H9 (cell line): Measurements from ENCODE around the gene ZNRF4. TPM values are rescaled to one million over a fixed set of nuclear protein-coding genes. Genes with fewer than 3 reads are reported as not detected.

ENCODE experiments used
- DNase-seq: peaks from one replicate; pipeline ENCODE4 v3.0.0-alpha.2; 2017
- H2AFZ ChIP-seq: one replicate; pipeline ENCODE4 v1.6.1; 2013; ENCODE audit warnings: mild to moderate bottlenecking, low read length, control low read depth, moderate library complexity
- H2AK5ac ChIP-seq: 2 replicates; pipeline ENCODE4 v1.6.1; 2013; ENCODE audit warnings: low read length, control low read depth, mixed read lengths; ENCODE audit not compliant: insufficient read length
- H2BK120ac ChIP-seq: one replicate; pipeline ENCODE4 v1.6.1; 2013; ENCODE audit warnings: low read depth, mild to moderate bottlenecking, low read length, control low read depth, inconsistent platforms; ENCODE audit not compliant: poor library complexity, severe bottlenecking
- H2BK12ac ChIP-seq: 2 replicates; pipeline ENCODE4 v1.6.1; 2013; ENCODE audit warnings: low read length, control low read depth, mixed read lengths, low read depth; ENCODE audit not compliant: insufficient read length
- H2BK15ac ChIP-seq: 2 replicates; pipeline ENCODE4 v1.6.1; 2013; ENCODE audit warnings: low read depth, low read length, control low read depth
- H2BK20ac ChIP-seq: one replicate; pipeline ENCODE4 v1.6.1; 2013; ENCODE audit warnings: low read depth, mild to moderate bottlenecking, low read length, control low read depth, inconsistent platforms; ENCODE audit not compliant: poor library complexity, severe bottlenecking
- H2BK5ac ChIP-seq: 2 replicates; pipeline ENCODE4 v1.6.1; 2013; ENCODE audit warnings: low read length, control low read depth, mixed read lengths; ENCODE audit not compliant: insufficient read length
- H3K14ac ChIP-seq: 2 replicates; pipeline ENCODE4 v1.6.1; 2013; ENCODE audit warnings: low read length, control low read depth; ENCODE audit not compliant: insufficient read depth
- H3K18ac ChIP-seq: 2 replicates; pipeline ENCODE4 v1.6.1; 2013; ENCODE audit warnings: low read depth, mild to moderate bottlenecking, mixed read lengths, low read length, control low read depth; ENCODE audit not compliant: insufficient read length
- H3K23ac ChIP-seq: 2 replicates; pipeline ENCODE4 v1.6.1; 2013; ENCODE audit warnings: low read length, control low read depth, mixed read lengths, low read depth; ENCODE audit not compliant: insufficient read length
- H3K23me2 ChIP-seq: 2 replicates; pipeline ENCODE4 v1.6.1; 2013; ENCODE audit warnings: low read depth, mild to moderate bottlenecking, mixed read lengths, low read length, control low read depth; ENCODE audit not compliant: insufficient read length, poor library complexity, severe bottlenecking
- H3K27ac ChIP-seq: 2 replicates; pipeline ENCODE4 v1.5.1; 2013; ENCODE audit warnings: low read length, control low read depth, mixed read lengths, low read depth; ENCODE audit not compliant: insufficient read length
- H3K27me3 ChIP-seq: 2 replicates; pipeline ENCODE4 v1.6.1; 2013; ENCODE audit warnings: low read length, control low read depth, inconsistent platforms; ENCODE audit not compliant: insufficient read depth
- H3K4ac ChIP-seq: 2 replicates; pipeline ENCODE4 v1.6.1; 2013; ENCODE audit warnings: low read depth, mild to moderate bottlenecking, control low read depth, inconsistent platforms, low read length, moderate library complexity
- H3K4me1 ChIP-seq: 2 replicates; pipeline ENCODE4 v1.6.1; 2013; ENCODE audit warnings: low read length, control low read depth, inconsistent platforms; ENCODE audit not compliant: insufficient read depth
- H3K4me2 ChIP-seq: 2 replicates; pipeline ENCODE4 v1.6.1; 2013; ENCODE audit warnings: low read length, control low read depth, mixed read lengths; ENCODE audit not compliant: insufficient read length, insufficient read depth
- H3K56ac ChIP-seq: 2 replicates; pipeline ENCODE4 v1.6.1; 2013; ENCODE audit warnings: low read depth, mild to moderate bottlenecking, mixed read lengths, low read length, control low read depth; ENCODE audit not compliant: insufficient read length
- H3K79me1 ChIP-seq: 2 replicates; pipeline ENCODE4 v1.6.1; 2013; ENCODE audit warnings: low read depth, mild to moderate bottlenecking, moderate library complexity, low read length, control low read depth, inconsistent platforms; ENCODE audit not compliant: insufficient read depth, poor library complexity, severe bottlenecking
- H3K79me2 ChIP-seq: 2 replicates; pipeline ENCODE4 v1.6.1; 2013; ENCODE audit warnings: low read length, control low read depth, inconsistent platforms; ENCODE audit not compliant: insufficient read depth
- H3K9ac ChIP-seq: 2 replicates; pipeline ENCODE4 v1.6.1; 2013; ENCODE audit warnings: low read length, control low read depth, mixed read lengths; ENCODE audit not compliant: insufficient read length; ENCODE audit errors: extremely low read depth
- H3K9me3 ChIP-seq: one replicate; pipeline ENCODE4 v1.6.1; 2013; ENCODE audit warnings: low read depth, low read length, inconsistent platforms; ENCODE audit not compliant: control insufficient read depth
- H3T11ph ChIP-seq: one replicate; pipeline ENCODE4 v1.6.1; 2013; ENCODE audit warnings: mild to moderate bottlenecking, low read length, control low read depth, inconsistent platforms
- H4K20me1 ChIP-seq: one replicate; pipeline ENCODE4 v1.6.1; 2013; ENCODE audit not compliant: control insufficient read depth, insufficient read length, insufficient read depth
- H4K5ac ChIP-seq: 2 replicates; pipeline ENCODE4 v1.6.1; 2013; ENCODE audit warnings: low read depth, mild to moderate bottlenecking, mixed read lengths, low read length, control low read depth; ENCODE audit not compliant: insufficient read length
- H4K8ac ChIP-seq: replicated peaks from 2 replicates; pipeline ENCODE4 v1.6.1; 2013; ENCODE audit warnings: low read length, control low read depth, mixed read lengths, low read depth; ENCODE audit not compliant: insufficient read length
- H4K91ac ChIP-seq: 2 replicates; pipeline ENCODE4 v1.6.1; 2013; ENCODE audit warnings: low read depth, mild to moderate bottlenecking, moderate library complexity, mixed read lengths, low read length, control low read depth; ENCODE audit not compliant: insufficient read length
- H3K27ac Mint-ChIP-seq, 3 experiments: 2 replicates in 2 of 3; 3 replicates in 1 of 3; pipeline ENCODE4 v1.8.0; 2020 to 2021; ENCODE audit warnings: mixed read lengths in 3 of 3, mild to moderate bottlenecking in 1 of 3, moderate library complexity in 1 of 3
- H3K27me3 Mint-ChIP-seq: 2 replicates; pipeline ENCODE4 v1.8.0; 2021; ENCODE audit warnings: low read depth, mild to moderate bottlenecking, moderate library complexity, mixed read lengths
- H3K36me3 Mint-ChIP-seq, 3 experiments: 2 replicates in 2 of 3; 3 replicates in 1 of 3; pipeline ENCODE4 v1.8.0; 2020 to 2021; ENCODE audit warnings: low read depth in 3 of 3, mixed read lengths in 3 of 3; ENCODE audit not compliant: insufficient read depth in 1 of 3
- H3K4me1 Mint-ChIP-seq, 2 experiments: 2 replicates each; pipeline ENCODE4 v1.8.0; 2020; ENCODE audit warnings: mixed read lengths in 2 of 2
- H3K4me3 Mint-ChIP-seq, 2 experiments: 2 replicates in 1 of 2; 3 replicates in 1 of 2; pipeline ENCODE4 v1.8.0; 2020 to 2021; ENCODE audit warnings: mild to moderate bottlenecking in 2 of 2, mixed read lengths in 2 of 2, moderate library complexity in 1 of 2
- H3K9me3 Mint-ChIP-seq, 2 experiments: 2 replicates in 1 of 2; 3 replicates in 1 of 2; pipeline ENCODE4 v1.8.0; 2020; ENCODE audit warnings: mild to moderate bottlenecking in 2 of 2, mixed read lengths in 2 of 2, moderate library complexity in 1 of 2
- WGBS: extraction: QIAGEN DNeasy Blood & Tissue Kit; methylation state at CpG from one replicate; pipeline ENCODE4 v1.1.7; 2013; ENCODE audit warnings: missing lambda C conversion rate, low lambda C conversion rate, mixed read lengths; ENCODE audit not compliant: insufficient read length; ENCODE audit errors: extremely low coverage; 5-methylcytosine and 5-hydroxymethylcytosine counted together
- total RNA-seq: library from RNA; stranded (reverse); gene quantifications from 2 replicates; pipeline ENCODE4 v1.2.1, GENCODE V29; 2021
- TF ChIP-seq, protein P1 (sequence below): fragments of 200-600 bp; sonication (generic); conservative IDR thresholded peaks from 3 replicates; pipeline ENCODE4 v1.8.0; 2021; ENCODE audit warnings: antibody characterized with exemption, mild to moderate bottlenecking

Gene ZNRF4
- total RNA-seq, 1 experiment from 2014 or later: not detected

DNA sequence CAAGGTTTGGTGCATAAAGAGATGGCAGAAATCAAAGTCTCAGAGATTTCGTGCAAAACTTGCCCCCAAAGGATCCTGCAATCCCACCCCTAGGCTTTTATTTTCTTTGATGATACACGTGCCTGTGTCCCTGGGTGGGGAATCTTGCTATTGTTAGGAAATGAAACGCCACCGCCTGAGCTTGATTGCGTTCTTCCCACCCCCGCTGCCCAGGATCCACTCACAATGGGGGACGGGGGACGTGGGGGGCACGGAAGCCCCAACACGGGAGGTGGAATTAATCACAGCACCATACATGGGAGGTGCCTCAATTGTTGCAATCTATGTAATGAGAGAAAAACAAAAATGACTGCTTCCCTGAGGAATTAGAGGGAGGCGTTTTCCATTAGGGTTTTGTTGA lies 39.6 kb downstream of the ZNRF4 start:
- Mint-ChIP-seq H3K27me3 (peaks cover 96% of the 10 kb centered on the region), H3K27ac (no peak overlapping the region; a peak in 1 of 7 replicates)

More for the DNA sequence above, 39.6 kb downstream of the ZNRF4 start:
- Histone ChIP-seq H3K56ac (no peak overlapping the region), H4K20me1 (peaks cover 3% of the 10 kb centered on the region), H3K79me2 (no peaks in the 10 kb centered on the region), H3K27ac (no peak overlapping the region), H4K8ac (no peak overlapping the region), H3K27me3 (peaks cover 27% of the 10 kb centered on the region; the same call in 1 of the 2 replicates), H2BK120ac (no peak overlapping the region), H3K18ac (no peak overlapping the region), H2AK5ac (no peak overlapping the region), H3K79me1 (no peaks in the 10 kb centered on the region), H3K23ac (no peak overlapping the region), H3K4me2 (no peak overlapping the region), H3K14ac (no peak overlapping the region), H4K91ac (no peak overlapping the region), H2BK15ac (no peak overlapping the region), H3K4ac (no peak overlapping the region), H3K9me3 (no peaks in the 10 kb centered on the region), H3K4me1 (no peaks in the 10 kb centered on the region), H3T11ph (no peak overlapping the region), H2BK5ac (no peak overlapping the region), H3K9ac (no peak overlapping the region), H4K5ac (no peak overlapping the region), H2AFZ (no peak overlapping the region), H3K23me2 (no peaks in the 10 kb centered on the region), H2BK12ac (no peak overlapping the region), H2BK20ac (no peak overlapping the region)
- TF ChIP-seq, protein P1, sequence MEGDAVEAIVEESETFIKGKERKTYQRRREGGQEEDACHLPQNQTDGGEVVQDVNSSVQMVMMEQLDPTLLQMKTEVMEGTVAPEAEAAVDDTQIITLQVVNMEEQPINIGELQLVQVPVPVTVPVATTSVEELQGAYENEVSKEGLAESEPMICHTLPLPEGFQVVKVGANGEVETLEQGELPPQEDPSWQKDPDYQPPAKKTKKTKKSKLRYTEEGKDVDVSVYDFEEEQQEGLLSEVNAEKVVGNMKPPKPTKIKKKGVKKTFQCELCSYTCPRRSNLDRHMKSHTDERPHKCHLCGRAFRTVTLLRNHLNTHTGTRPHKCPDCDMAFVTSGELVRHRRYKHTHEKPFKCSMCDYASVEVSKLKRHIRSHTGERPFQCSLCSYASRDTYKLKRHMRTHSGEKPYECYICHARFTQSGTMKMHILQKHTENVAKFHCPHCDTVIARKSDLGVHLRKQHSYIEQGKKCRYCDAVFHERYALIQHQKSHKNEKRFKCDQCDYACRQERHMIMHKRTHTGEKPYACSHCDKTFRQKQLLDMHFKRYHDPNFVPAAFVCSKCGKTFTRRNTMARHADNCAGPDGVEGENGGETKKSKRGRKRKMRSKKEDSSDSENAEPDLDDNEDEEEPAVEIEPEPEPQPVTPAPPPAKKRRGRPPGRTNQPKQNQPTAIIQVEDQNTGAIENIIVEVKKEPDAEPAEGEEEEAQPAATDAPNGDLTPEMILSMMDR: no peak
- no peak for DNase-seq
- Mint-ChIP-seq H3K9me3 (peaks cover 6 to 12% of the 10 kb centered on the region in 2 experiments; a peak in 3 of 5 replicates), H3K36me3 (peaks cover 0 to 3% (median 2%) of the 10 kb centered on the region in 3 experiments; a peak in 4 of 7 replicates), H3K4me3 (no peak overlapping the region), H3K4me1 (peaks cover 11 to 40% of the 10 kb centered on the region in 2 experiments)
- WGBS: no CpG with 5 or more reads among the region's 11 CpGs
